Endothelial cell of umbilical vein (primary cell): ENCODE measurements around the gene SCYL1. TPM values are rescaled to one million over a fixed set of nuclear protein-coding genes. Genes with fewer than 3 reads are reported as not detected.

Experiments used
- BruUV-seq: library from RNA; stranded (reverse); fragments of 400-500 nt; replicated peaks from 2 replicates; lab custom pipeline; 2021; lab: Mats Ljungman, UMichigan
- CTCF ChIA-PET: fragments of 300-600, 350-600 bp; sonication (Branson Sonifier 250); formaldehyde crosslinking; loops from one replicate; lab custom pipeline; 2021; ENCODE audit warnings: antibody characterized with exemption, inconsistent platforms; lab: Charles Lee
- POLR2A ChIA-PET: fragments of 300-600, 350-600 bp; sonication (Branson Sonifier 250); formaldehyde crosslinking; loops from one replicate; lab custom pipeline; 2021; ENCODE audit warnings: antibody characterized with exemption, inconsistent platforms; lab: Charles Lee
- DNase-seq: peaks from one replicate; pipeline ENCODE4 v3.0.0-alpha.2; 2011; ENCODE audit warnings: low read depth, low spot score
- FAIRE-seq: peaks from 2 replicates; lab custom pipeline; 2011; peaks lifted over from hg19 to GRCh38; lab: Jason Lieb, UNC
- H2AFZ ChIP-seq: 2 replicates; pipeline ENCODE4 v1.6.0; 2012; ENCODE audit warnings: low read depth, low read length, control low read depth, inconsistent platforms
- H3K27ac ChIP-seq: 2 replicates; pipeline ENCODE4 v1.5.1; 2011; ENCODE audit warnings: low read depth, mild to moderate bottlenecking, control low read depth, low read length, moderate library complexity; ENCODE audit not compliant: insufficient read depth
- H3K27me3 ChIP-seq, 2 experiments: 2 replicates each; pipeline versions ENCODE4 v1.6.0 to v1.6.1; 2011; ENCODE audit warnings: low read length in 2 of 2, mixed read lengths in 1 of 2; ENCODE audit not compliant: control insufficient read depth in 2 of 2, insufficient read depth in 2 of 2
- H3K36me3 ChIP-seq, 2 experiments: 2 replicates in 1 of 2; 3 replicates in 1 of 2; pipeline ENCODE4 v1.5.1; 2011; ENCODE audit warnings: low read length in 2 of 2, mild to moderate bottlenecking in 1 of 2, moderate library complexity in 1 of 2; ENCODE audit not compliant: control insufficient read depth in 2 of 2, insufficient read depth in 2 of 2; ENCODE audit errors: extremely low read depth in 1 of 2
- H3K4me1 ChIP-seq: 3 replicates; pipeline ENCODE4 v1.5.1; 2011; ENCODE audit warnings: mild to moderate bottlenecking, low read length; ENCODE audit not compliant: control insufficient read depth, insufficient read depth; ENCODE audit errors: extremely low read depth
- H3K4me2 ChIP-seq: 2 replicates; pipeline ENCODE4 v1.6.1; 2011; ENCODE audit warnings: low read length, control low read depth, mixed read lengths; ENCODE audit not compliant: insufficient read depth
- H3K4me3 ChIP-seq, 3 experiments: fragments of 200-600 bp in 1 of 3; sonication (generic), shearing (Covaris generic) in 1 of 3; replicated peaks in 1 of 3; 2 replicates each; pipeline ENCODE4 v1.5.1; 2011 to 2016; ENCODE audit warnings: control low read depth in 3 of 3, low read length in 3 of 3, mild to moderate bottlenecking in 2 of 3, inconsistent platforms in 1 of 3, low read depth in 1 of 3, moderate library complexity in 1 of 3; ENCODE audit not compliant: insufficient read depth in 1 of 3
- H3K79me2 ChIP-seq: 2 replicates; pipeline ENCODE4 v1.6.0; 2012; ENCODE audit warnings: low read length, inconsistent platforms; ENCODE audit not compliant: control insufficient read depth, insufficient read depth
- H3K9ac ChIP-seq: replicated peaks from 2 replicates; pipeline ENCODE3; 2011; ENCODE audit warnings: low read length, control low read depth; ENCODE audit not compliant: insufficient read depth; ENCODE audit errors: extremely low read depth
- H3K9me1 ChIP-seq: replicated peaks from 3 replicates; pipeline ENCODE4 v1.6.0; 2011; ENCODE audit warnings: mild to moderate bottlenecking, low read length; ENCODE audit not compliant: control insufficient read depth, insufficient read depth; ENCODE audit errors: extremely low read depth
- H3K9me3 ChIP-seq: replicated peaks from 2 replicates; pipeline ENCODE4 v1.5.1; 2012; ENCODE audit warnings: low read length, inconsistent platforms; ENCODE audit not compliant: control insufficient read depth, insufficient read depth
- H4K20me1 ChIP-seq: replicated peaks from 2 replicates; pipeline ENCODE3; 2011; ENCODE audit warnings: mild to moderate bottlenecking, low read length; ENCODE audit not compliant: control insufficient read depth, insufficient read depth; ENCODE audit errors: extremely low read depth
- CTCF ChIP-seq, 2 donors: IDR thresholded peaks; 1 replicate in 1 of 2; 2 replicates in 1 of 2; pipeline ENCODE4 v1.5.1; 2011; ENCODE audit warnings: low read length in 2 of 2, mild to moderate bottlenecking in 2 of 2, moderate library complexity in 2 of 2, control low read depth in 1 of 2, inconsistent platforms in 1 of 2, low read depth in 1 of 2; ENCODE audit not compliant: insufficient read depth in 1 of 2; ENCODE audit errors: extremely low read depth in 1 of 2
- EZH2 ChIP-seq: IDR thresholded peaks from 2 replicates; pipeline ENCODE4 v1.6.1; 2012; ENCODE audit warnings: borderline replicate concordance, low read depth, mild to moderate bottlenecking, moderate library complexity, low read length, inconsistent platforms; ENCODE audit not compliant: severe bottlenecking
- FOS ChIP-seq: IDR thresholded peaks from 2 replicates; pipeline ENCODE4 v1.6.1; 2011; ENCODE audit warnings: mild to moderate bottlenecking, low read length, moderate library complexity, borderline replicate concordance; ENCODE audit not compliant: insufficient read depth
- GATA2 ChIP-seq: IDR thresholded peaks from 2 replicates; pipeline ENCODE4 v1.7.0; 2011; ENCODE audit warnings: low read depth, mild to moderate bottlenecking, moderate library complexity, mixed read lengths, low read length; ENCODE audit not compliant: insufficient read length, insufficient read depth
- JUN ChIP-seq: IDR thresholded peaks from 2 replicates; pipeline ENCODE4 v1.6.1; 2011; ENCODE audit warnings: borderline replicate concordance, low read depth; ENCODE audit not compliant: insufficient read length, insufficient read depth
- MAX ChIP-seq: IDR thresholded peaks from 2 replicates; pipeline ENCODE4 v1.6.1; 2011; ENCODE audit not compliant: insufficient read depth, insufficient read length
- MYC ChIP-seq: IDR thresholded peaks from one replicate; pipeline ENCODE4 v1.6.1; 2011; ENCODE audit warnings: mild to moderate bottlenecking, low read depth, low read length
- POLR2A ChIP-seq: IDR thresholded peaks from 2 replicates; pipeline ENCODE4 v1.6.1; 2012; ENCODE audit warnings: low read depth, mild to moderate bottlenecking, control low read depth, low read length
- POLR2AphosphoS5 ChIP-seq: IDR thresholded peaks from 2 replicates; pipeline ENCODE4 v1.6.1; 2012; ENCODE audit warnings: low read depth, mild to moderate bottlenecking, control low read depth, low read length, moderate library complexity; ENCODE audit not compliant: insufficient read depth
- dilution Hi-C: fragments of 300-500 bp; cut with MboI; formaldehyde crosslinking; loops from one replicate; pipeline ENCODE4 v1.15.0; 2019; ENCODE audit warnings: low sequenced_read_pairs; ENCODE audit not compliant: extremely low pct_ligation_motif_present
- intact Hi-C: fragments of 100-400 bp; cut with micrococcal nuclease; formaldehyde crosslinking; loops from one replicate; pipeline ENCODE4 v1.10.0; 2022
- polyA plus RNA-seq, 4 experiments: library from polyadenylated mRNA; depleted of rRNA in 3 of 4; stranded (reverse) in 3 of 4; unstranded in 1 of 4; fragments of >200 nt; gene quantifications; 2 replicates each; pipeline versions ENCODE4 v1.2.1 to v1.2.3, GENCODE V29; 2011 to 2012; ENCODE audit warnings: missing spikeins in 1 of 4
- total RNA-seq: library from RNA; stranded (reverse); gene quantifications from 2 replicates; pipeline ENCODE4 v1.2.3, GENCODE V29; 2021

The SCYL1 gene
- total and polyA plus RNA-seq, 2 donors (not counting 3 experiments of a cell fraction or from before 2014, with no cell fraction given) = 88.2 to 126 TPM

GRCh38 chr11:65586247-65586630, 61.4 kb downstream of the SCYL1 start:
- Histone ChIP-seq H3K27me3 (no peaks in the 10 kb centered on the region), H3K4me1 (no peaks in the 10 kb centered on the region), H3K4me3 (no peak overlapping the region), H3K27ac (no peak overlapping the region), H3K9ac (no peak overlapping the region), H3K9me3 (no peaks in the 10 kb centered on the region), H4K20me1 (no peaks in the 10 kb centered on the region), H3K36me3 (no peaks in the 10 kb centered on the region), H3K9me1 (no peaks in the 10 kb centered on the region), H3K79me2 (no peaks in the 10 kb centered on the region), H2AFZ (no peak overlapping the region), H3K4me2 (no peak overlapping the region)
- no peak for TF ChIP-seq FOS
- no peak for TF ChIP-seq MYC
- no peak for TF ChIP-seq CTCF (IDR thresholded peaks at IDR 0.05; ENCODE audit: extremely low read depth in 1 of 2, insufficient read depth in 1 of 2, low read depth in 1 of 2, low read length in 2 of 2)
- no peak for TF ChIP-seq GATA2
- no peak for TF ChIP-seq EZH2
- no peak for TF ChIP-seq MAX
- TF ChIP-seq POLR2A = no peak
- TF ChIP-seq JUN = no peak
- no peak for TF ChIP-seq POLR2AphosphoS5
- POLR2A ChIA-PET = interaction anchor here (0.7 kb wide), 1 partner anchor 20 kb away, joined by 7 read pairs; no protein-coding TSS in a partner anchor
- DNase-seq (no peak), FAIRE-seq (no peak)
- dilution Hi-C loops (no loop called here), intact Hi-C loops (no loop called here)
- BruUV-seq = no TSS peak
- CTCF ChIA-PET = interaction anchor here (0.9 to 12.2 kb wide), 6 partner anchors 8 to 46 kb away, joined by 3 to 206 read pairs (median 18); partner anchors contain the start of genes EHBP1L1, FAM89B, PCNX3 and ZNRD2
